HepG2 (cell line): Measurements from ENCODE around the gene DPEP3. TPM values are rescaled to one million over a fixed set of nuclear protein-coding genes. Genes with fewer than 3 reads are reported as not detected.

Experiments
- AGO2 ChIP-seq: fragments of 200-400 bp; formaldehyde crosslinking; optimal IDR thresholded peaks from 2 replicates; pipeline ENCODE3; 2017; ENCODE audit warnings: mild to moderate bottlenecking, low read depth, low read length, moderate library complexity
- BORCS8-MEF2B ChIP-seq: sonication (generic); formaldehyde crosslinking; IDR thresholded peaks from 2 replicates; pipeline ENCODE4 v1.8.0; 2022; ENCODE audit warnings: mild to moderate bottlenecking, missing genetic modification reagents
- BRCA1 ChIP-seq: sonication (generic); formaldehyde crosslinking; IDR thresholded peaks from 2 replicates; pipeline ENCODE4 v1.4.0; 2020; ENCODE audit warnings: missing genetic modification reagents
- GATAD1 ChIP-seq: IDR thresholded peaks from 2 replicates; pipeline ENCODE4 v1.6.1; 2016; ENCODE audit warnings: missing genetic modification reagents, missing compliant biosample characterization
- ISL2 ChIP-seq: sonication (generic); formaldehyde crosslinking; IDR thresholded peaks from 2 replicates; pipeline ENCODE4 v1.5.0; 2020; ENCODE audit warnings: missing genetic modification reagents
- JUNB ChIP-seq: sonication (generic); formaldehyde crosslinking; IDR thresholded peaks from 2 replicates; pipeline ENCODE4 v1.8.0; 2022; ENCODE audit warnings: missing genetic modification reagents, mild to moderate bottlenecking, borderline replicate concordance
- KLF11 ChIP-seq: IDR thresholded peaks from 2 replicates; pipeline ENCODE4 v1.6.1; 2016; ENCODE audit warnings: missing compliant biosample characterization
- KLF6 ChIP-seq: IDR thresholded peaks from 2 replicates; pipeline ENCODE4 v1.8.0; 2016; ENCODE audit warnings: missing biosample characterization, missing genetic modification reagents
- LCORL ChIP-seq, 2 experiments: fragments of 450-650 bp in 1 of 2; sonication (generic) in 1 of 2; formaldehyde crosslinking in 1 of 2; IDR thresholded peaks; 2 replicates each; pipeline versions ENCODE4 v1.5.0 to v1.6.1; 2017 to 2020; ENCODE audit warnings: antibody characterized with exemption in 1 of 2, missing genetic modification reagents in 1 of 2
- MBD4 ChIP-seq: IDR thresholded peaks from 2 replicates; pipeline ENCODE4 v1.6.1; 2012; ENCODE audit warnings: low read length, inconsistent platforms, borderline replicate concordance
- NAIF1 ChIP-seq: sonication (generic); formaldehyde crosslinking; IDR thresholded peaks from 2 replicates; pipeline ENCODE4 v1.5.0; 2020; ENCODE audit warnings: mild to moderate bottlenecking, missing genetic modification reagents, borderline replicate concordance
- NFKB2 ChIP-seq: sonication (generic); formaldehyde crosslinking; IDR thresholded peaks from 2 replicates; pipeline ENCODE4 v1.4.0; 2020; ENCODE audit warnings: missing genetic modification reagents, borderline replicate concordance
- SAP130 ChIP-seq: IDR thresholded peaks from 2 replicates; pipeline ENCODE4 v1.6.1; 2016; ENCODE audit warnings: low read depth
- SIN3A ChIP-seq: IDR thresholded peaks from 2 replicates; pipeline ENCODE4 v1.6.1; 2011; ENCODE audit warnings: low read depth, mild to moderate bottlenecking, control low read depth, low read length, borderline replicate concordance
- TBX3 ChIP-seq: fragments of 450-650 bp; IDR thresholded peaks from 2 replicates; pipeline ENCODE4 v1.6.1; 2017; ENCODE audit warnings: antibody characterized with exemption, mild to moderate bottlenecking, inconsistent platforms, borderline replicate concordance
- TCF7 ChIP-seq: sonication (generic); IDR thresholded peaks from 2 replicates; pipeline ENCODE4 v1.6.1; 2016; ENCODE audit warnings: antibody characterized with exemption, low read depth
- ZKSCAN1 ChIP-seq: fragments of 150-350 bp; IDR thresholded peaks from 2 replicates; pipeline ENCODE4 v1.6.1; 2014; ENCODE audit warnings: low read length
- ZKSCAN5 ChIP-seq: sonication (generic); formaldehyde crosslinking; IDR thresholded peaks from 2 replicates; pipeline ENCODE4 v1.5.1; 2020; ENCODE audit warnings: mild to moderate bottlenecking, missing genetic modification reagents
- ZNF614 ChIP-seq: IDR thresholded peaks from 2 replicates; pipeline ENCODE4 v1.6.1; 2018; ENCODE audit warnings: missing biosample characterization, missing genetic modification reagents, inconsistent platforms, borderline replicate concordance
- ZSCAN29 ChIP-seq: sonication (generic); formaldehyde crosslinking; conservative IDR thresholded peaks from 2 replicates; pipeline ENCODE4 v1.4.0; 2020; ENCODE audit warnings: mild to moderate bottlenecking, missing genetic modification reagents
- polyA plus RNA-seq, 8 experiments: library from polyadenylated mRNA; depleted of rRNA in 3 of 8; stranded (reverse) in 7 of 8; unstranded in 1 of 8; fragments of >200 nt; fragmentation: Illumina TruSeq in 4 of 8; extraction: Trizol in 4 of 8; gene quantifications; 2 replicates each; pipeline versions ENCODE4 v1.2.1 to v1.2.3, GENCODE V29; 2011 to 2016; ENCODE audit warnings: low read depth in 4 of 8, missing spikeins in 1 of 8, mixed read lengths in 1 of 8; ENCODE audit not compliant: insufficient read depth in 1 of 8
- total RNA-seq, 5 experiments: library from RNA; depleted of rRNA; stranded (reverse); fragments of >200 nt; fragmentation: Illumina TruSeq; extraction: Trizol; gene quantifications; 2 replicates each; pipeline ENCODE4 v1.2.3, GENCODE V29; 2016; ENCODE audit warnings: low read depth in 1 of 5
- TF ChIP-seq, protein P1 (sequence below): sonication (generic); formaldehyde crosslinking; IDR thresholded peaks from 2 replicates; pipeline ENCODE4 v1.4.0; 2020; ENCODE audit warnings: mild to moderate bottlenecking, missing genetic modification reagents
- TF ChIP-seq, protein P2 (sequence below): sonication (generic); formaldehyde crosslinking; IDR thresholded peaks from 2 replicates; pipeline ENCODE4 v1.8.0; 2022; ENCODE audit warnings: mild to moderate bottlenecking, missing genetic modification reagents, moderate library complexity
- TF ChIP-seq, protein P3 (sequence below): sonication (generic); formaldehyde crosslinking; IDR thresholded peaks from 2 replicates; pipeline ENCODE4 v1.8.1; 2023; ENCODE audit warnings: mild to moderate bottlenecking, moderate library complexity, missing genetic modification reagents
- TF ChIP-seq, protein P4 (sequence below): sonication (generic); formaldehyde crosslinking; IDR thresholded peaks from 2 replicates; pipeline ENCODE4 v1.9.0; 2021; ENCODE audit warnings: missing genetic modification reagents, borderline replicate concordance
- TF ChIP-seq, protein P5 (sequence below): sonication (generic); formaldehyde crosslinking; conservative IDR thresholded peaks from 2 replicates; pipeline ENCODE4 v1.8.0; 2022; ENCODE audit warnings: low read depth, missing genetic modification reagents

Gene DPEP3
- total and polyA plus RNA-seq, 2 of the 13 experiments (the other 11 are each of a cell fraction or from before 2014, with no cell fraction given): not detected

DNA sequence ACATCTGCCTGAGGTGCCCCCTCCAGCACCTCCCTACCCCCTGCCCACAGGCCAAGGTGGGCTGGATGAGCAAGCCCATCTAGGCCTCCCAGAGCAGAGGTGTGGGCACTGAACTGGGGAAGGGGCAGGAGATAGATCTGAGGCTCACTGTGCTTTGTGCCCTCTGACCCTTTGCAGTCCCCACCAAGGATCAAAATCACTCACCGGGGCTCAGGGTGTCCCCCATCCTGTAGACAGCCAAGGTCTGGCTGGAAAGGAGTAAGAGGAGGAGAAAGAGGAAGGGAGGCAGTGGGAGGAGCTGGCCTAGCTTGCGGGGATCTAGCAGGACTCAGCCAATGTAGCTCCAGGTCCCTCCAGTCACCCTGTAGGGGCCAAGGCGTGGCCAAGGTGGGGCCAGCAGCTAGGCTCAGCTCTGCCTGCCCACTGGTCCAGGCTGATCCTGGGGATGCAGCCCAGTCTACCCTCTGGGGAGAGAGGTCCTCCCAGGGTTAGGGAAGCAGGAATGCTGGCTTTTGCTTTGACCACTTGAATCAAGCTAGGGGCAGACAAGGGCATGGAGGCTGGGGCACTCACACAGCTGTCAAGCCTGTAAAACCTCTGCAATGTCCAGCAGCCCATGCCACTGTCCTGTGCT, 13.6 kb downstream of the DPEP3 start (continued):
- TF ChIP-seq, protein P1, sequence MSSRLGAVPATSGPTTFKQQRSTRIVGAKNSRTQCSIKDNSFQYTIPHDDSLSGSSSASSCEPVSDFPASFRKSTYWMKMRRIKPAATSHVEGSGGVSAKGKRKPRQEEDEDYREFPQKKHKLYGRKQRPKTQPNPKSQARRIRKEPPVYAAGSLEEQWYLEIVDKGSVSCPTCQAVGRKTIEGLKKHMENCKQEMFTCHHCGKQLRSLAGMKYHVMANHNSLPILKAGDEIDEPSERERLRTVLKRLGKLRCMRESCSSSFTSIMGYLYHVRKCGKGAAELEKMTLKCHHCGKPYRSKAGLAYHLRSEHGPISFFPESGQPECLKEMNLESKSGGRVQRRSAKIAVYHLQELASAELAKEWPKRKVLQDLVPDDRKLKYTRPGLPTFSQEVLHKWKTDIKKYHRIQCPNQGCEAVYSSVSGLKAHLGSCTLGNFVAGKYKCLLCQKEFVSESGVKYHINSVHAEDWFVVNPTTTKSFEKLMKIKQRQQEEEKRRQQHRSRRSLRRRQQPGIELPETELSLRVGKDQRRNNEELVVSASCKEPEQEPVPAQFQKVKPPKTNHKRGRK (CRISPR knock-in tag): no peak
- TF ChIP-seq, protein P2, sequence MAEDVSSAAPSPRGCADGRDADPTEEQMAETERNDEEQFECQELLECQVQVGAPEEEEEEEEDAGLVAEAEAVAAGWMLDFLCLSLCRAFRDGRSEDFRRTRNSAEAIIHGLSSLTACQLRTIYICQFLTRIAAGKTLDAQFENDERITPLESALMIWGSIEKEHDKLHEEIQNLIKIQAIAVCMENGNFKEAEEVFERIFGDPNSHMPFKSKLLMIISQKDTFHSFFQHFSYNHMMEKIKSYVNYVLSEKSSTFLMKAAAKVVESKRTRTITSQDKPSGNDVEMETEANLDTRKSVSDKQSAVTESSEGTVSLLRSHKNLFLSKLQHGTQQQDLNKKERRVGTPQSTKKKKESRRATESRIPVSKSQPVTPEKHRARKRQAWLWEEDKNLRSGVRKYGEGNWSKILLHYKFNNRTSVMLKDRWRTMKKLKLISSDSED (CRISPR knock-in tag): no peak
- TF ChIP-seq NAIF1 (CRISPR knock-in tag): no peak
- no peak for TF ChIP-seq MBD4
- TF ChIP-seq TBX3: no peak
- 0 out of 2 replicates have a peak, but pooled peaks have one; percentile 26 for TF ChIP-seq KLF6 (CRISPR knock-in tag)
- TF ChIP-seq, protein P3, sequence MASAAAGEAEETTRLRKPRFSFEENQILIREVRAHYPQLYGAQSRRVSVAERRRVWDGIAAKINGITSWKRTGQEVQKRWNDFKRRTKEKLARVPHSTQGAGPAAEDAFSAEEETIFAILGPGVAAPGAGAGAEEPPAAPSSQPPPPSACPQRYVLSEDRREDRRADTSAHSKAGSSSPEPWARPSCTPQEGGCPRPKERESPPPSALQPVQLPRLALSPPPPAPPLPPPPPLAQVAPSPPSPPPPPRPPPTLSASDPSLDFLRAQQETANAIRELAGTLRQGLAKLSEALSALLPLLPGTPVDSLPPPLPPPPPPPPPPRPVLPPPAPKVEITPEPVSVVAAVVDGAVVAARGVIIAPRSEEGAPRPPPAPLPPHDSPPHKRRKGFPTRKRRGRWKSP: no peak; the same call in 1 of the 2 replicates
- no peak for TF ChIP-seq JUNB (CRISPR knock-in tag)
- TF ChIP-seq KLF11 (CRISPR knock-in tag): 0 out of 2 replicates have a peak, but pooled peaks have one; percentile 5
- TF ChIP-seq, protein P4, sequence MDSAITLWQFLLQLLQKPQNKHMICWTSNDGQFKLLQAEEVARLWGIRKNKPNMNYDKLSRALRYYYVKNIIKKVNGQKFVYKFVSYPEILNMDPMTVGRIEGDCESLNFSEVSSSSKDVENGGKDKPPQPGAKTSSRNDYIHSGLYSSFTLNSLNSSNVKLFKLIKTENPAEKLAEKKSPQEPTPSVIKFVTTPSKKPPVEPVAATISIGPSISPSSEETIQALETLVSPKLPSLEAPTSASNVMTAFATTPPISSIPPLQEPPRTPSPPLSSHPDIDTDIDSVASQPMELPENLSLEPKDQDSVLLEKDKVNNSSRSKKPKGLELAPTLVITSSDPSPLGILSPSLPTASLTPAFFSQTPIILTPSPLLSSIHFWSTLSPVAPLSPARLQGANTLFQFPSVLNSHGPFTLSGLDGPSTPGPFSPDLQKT (CRISPR knock-in tag): no peak
- no peak; the same call in 1 of the 2 replicates for TF ChIP-seq SAP130
- TF ChIP-seq ISL2 (CRISPR knock-in tag): no peak
- TF ChIP-seq TCF7: no peak
- TF ChIP-seq SIN3A: no peak
- TF ChIP-seq BORCS8-MEF2B (CRISPR knock-in tag): peak; percentile 47
- no peak for TF ChIP-seq GATAD1 (CRISPR knock-in tag)
- TF ChIP-seq ZKSCAN5: peak; percentile 51; the same call in 1 of the 2 replicates
- no peak for TF ChIP-seq ZKSCAN1
- TF ChIP-seq BRCA1 (CRISPR knock-in tag): no peak
- TF ChIP-seq AGO2: peak; percentile 58
- TF ChIP-seq, protein P5, sequence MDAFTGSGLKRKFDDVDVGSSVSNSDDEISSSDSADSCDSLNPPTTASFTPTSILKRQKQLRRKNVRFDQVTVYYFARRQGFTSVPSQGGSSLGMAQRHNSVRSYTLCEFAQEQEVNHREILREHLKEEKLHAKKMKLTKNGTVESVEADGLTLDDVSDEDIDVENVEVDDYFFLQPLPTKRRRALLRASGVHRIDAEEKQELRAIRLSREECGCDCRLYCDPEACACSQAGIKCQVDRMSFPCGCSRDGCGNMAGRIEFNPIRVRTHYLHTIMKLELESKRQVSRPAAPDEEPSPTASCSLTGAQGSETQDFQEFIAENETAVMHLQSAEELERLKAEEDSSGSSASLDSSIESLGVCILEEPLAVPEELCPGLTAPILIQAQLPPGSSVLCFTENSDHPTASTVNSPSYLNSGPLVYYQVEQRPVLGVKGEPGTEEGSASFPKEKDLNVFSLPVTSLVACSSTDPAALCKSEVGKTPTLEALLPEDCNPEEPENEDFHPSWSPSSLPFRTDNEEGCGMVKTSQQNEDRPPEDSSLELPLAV (CRISPR knock-in tag): no peak
- no peak; the same call in 1 of the 2 replicates for TF ChIP-seq ZSCAN29 (CRISPR knock-in tag)
- no peak for TF ChIP-seq ZNF614 (CRISPR knock-in tag)
- no peak for TF ChIP-seq LCORL (IDR thresholded peaks at IDR 0.05)
- TF ChIP-seq LCORL (CRISPR knock-in tag; IDR thresholded peaks at IDR 0.05): no peak
- TF ChIP-seq NFKB2 (CRISPR knock-in tag): peak; percentile 44; the same call in 1 of the 2 replicates
